ENCODE measurements around the gene TGOLN2. TPM values are rescaled to one million over a fixed set of nuclear protein-coding genes. Genes with fewer than 3 reads are reported as not detected.

The TGOLN2 gene
- total and polyA plus RNA-seq, 10 of the 15 experiments (the other 5 are each of a cell fraction or from before 2014, with no cell fraction given): 13.8 to 92.3 (median 49.4) TPM

GRCh38 chr2:85326406-85327159, 1.2 kb downstream of the TGOLN2 start (continued):
- TF ChIP-seq RELA (IDR thresholded peaks at IDR 0.05; ENCODE audit: borderline replicate concordance, partially characterized antibody): no peak

- H2AFZ ChIP-seq (ENCODE audit: control insufficient read depth, low read depth, low read length): no peak overlapping the region
- H3K4me2 ChIP-seq (ENCODE audit: control insufficient read depth, insufficient read depth): peak overlapping the region; percentile 86
- peak overlapping the region; percentile 97 for H3K9ac ChIP-seq (ENCODE audit: control insufficient read depth, insufficient read depth, low read length)
- SMC1A ChIA-PET (ENCODE audit: uncharacterized antibody, unreplicated experiment): interaction anchor here (0.8 to 1.7 kb wide), 2 partner anchors 15 to 29 kb away, joined by 5 to 6 read pairs; partner anchors contain the start of genes ELMOD3 and RETSAT
- DNase-seq (ENCODE audit: low read depth, low spot score): no peak
- no peak overlapping the region for H3K27ac ChIP-seq (ENCODE audit: control insufficient read depth, insufficient read depth)
- no peak for FAIRE-seq
- peaks cover 4% of the 10 kb centered on the region for H3K4me1 ChIP-seq (ENCODE audit: control insufficient read depth, insufficient read depth, low read length)
- H3K36me3 ChIP-seq (ENCODE audit: control insufficient read depth in 2 of 2, insufficient read depth in 2 of 2, low read length in 1 of 2): peaks cover 13 to 36% of the 10 kb centered on the region in 2 experiments
- peaks cover 72% of the 10 kb centered on the region for H3K79me2 ChIP-seq (ENCODE audit: control insufficient read depth, insufficient read depth, low read length)
- POLR2A ChIA-PET: interaction anchor here (0.6 kb wide), 1 partner anchor 12 kb away, joined by 6 read pairs; no protein-coding TSS in a partner anchor
- CTCF ChIA-PET: interaction anchor here (0.6 to 1.5 kb wide), 2 partner anchors 29 to 83 kb away, joined by 3 read pairs; no protein-coding TSS in a partner anchor
- no TSS peak for BruUV-seq (replicated peaks)
- no peaks in the 10 kb centered on the region for H3K9me3 ChIP-seq (replicated peaks; ENCODE audit: control insufficient read depth, insufficient read depth, low read length)
- peaks cover 11% of the 10 kb centered on the region for H4K20me1 ChIP-seq (ENCODE audit: control insufficient read depth, insufficient read depth)
- intact Hi-C loops (cut with micrococcal nuclease; ENCODE audit: unreplicated experiment): loop anchor here (5.0 kb wide), 1 partner anchor 227 kb away; no protein-coding TSS in a partner anchor
- no peaks in the 10 kb centered on the region for H3K27me3 ChIP-seq (replicated peaks in 1 of 2; ENCODE audit: control insufficient read depth in 2 of 2, insufficient read depth in 2 of 2, low read length in 1 of 2)
- no peak for ATAC-seq
- 16% methylated on average over 9 of the region's 9 CpGs for WGBS (ENCODE audit: insufficient coverage, insufficient replicate concordance, low lambda C conversion rate, missing lambda C conversion rate)
- RAD21 ChIA-PET (ENCODE audit: unreplicated experiment): no interaction called here
- in situ Hi-C loops (cut with MboI): no loop called here
- peak overlapping the region; percentile 98 for H3K4me3 ChIP-seq
- no peak for TF ChIP-seq IKZF1 (conservative IDR thresholded peaks at IDR 0.05)
- TF ChIP-seq REST (IDR thresholded peaks at IDR 0.05; ENCODE audit: low read depth, low read length): no peak
- TF ChIP-seq ZNF592 (IDR thresholded peaks at IDR 0.05): no peak
- TF ChIP-seq RAD51 (IDR thresholded peaks at IDR 0.05): no peak
- no peak for TF ChIP-seq FOS (IDR thresholded peaks at IDR 0.05; ENCODE audit: borderline replicate concordance, extremely low read depth, insufficient read length)
- TF ChIP-seq E2F8 (IDR thresholded peaks at IDR 0.05; ENCODE audit: low read depth, partially characterized antibody): no peak
- TF ChIP-seq RBBP5 (conservative IDR thresholded peaks at IDR 0.05): no peak
- no peak for TF ChIP-seq CHD1 (IDR thresholded peaks at IDR 0.05; ENCODE audit: low read depth, low read length)
- TF ChIP-seq RAD21 (IDR thresholded peaks at IDR 0.05; ENCODE audit: insufficient read depth, low read depth, low read length): no peak
- TF ChIP-seq ZBED1 (IDR thresholded peaks at IDR 0.05; ENCODE audit: borderline replicate concordance): no peak
These were observed 2.4 kb downstream of the TGOLN2 start for GRCh38 chr2:85325466-85325811.
